SU-DHL-6 (cell line): ENCODE measurements around the gene PDZD4.

Source experiments
- CTCF ChIP-seq: fragments of 200-600 bp; sonication (generic); IDR thresholded peaks from one replicate; pipeline ENCODE4 v1.5.1; 2017; ENCODE audit warnings: antibody characterized with exemption, mild to moderate bottlenecking, low read length, moderate library complexity; ENCODE audit not compliant: insufficient read depth, poor library complexity, severe bottlenecking
- EZH2phosphoT487 ChIP-seq: fragments of 200-600 bp; sonication (generic), shearing (Covaris generic); conservative IDR thresholded peaks from 2 replicates; pipeline ENCODE4 v1.6.1; 2018; ENCODE audit warnings: mild to moderate bottlenecking, antibody characterized with exemption, low read length, moderate library complexity, mixed read lengths

- TF ChIP-seq CTCF (no peak), EZH2phosphoT487 (no peak)
These were observed 54.2 kb downstream of the PDZD4 start for GRCh38 chrX:153776120-153776599.
